ENCODE results near the gene RAET1E.
"Not testable (repeated sequence)": the region's sequence is repeated elsewhere in the genome, so short reads cannot be mapped to it uniquely, and the experiment has no call there.

The RAET1E gene

DNA sequence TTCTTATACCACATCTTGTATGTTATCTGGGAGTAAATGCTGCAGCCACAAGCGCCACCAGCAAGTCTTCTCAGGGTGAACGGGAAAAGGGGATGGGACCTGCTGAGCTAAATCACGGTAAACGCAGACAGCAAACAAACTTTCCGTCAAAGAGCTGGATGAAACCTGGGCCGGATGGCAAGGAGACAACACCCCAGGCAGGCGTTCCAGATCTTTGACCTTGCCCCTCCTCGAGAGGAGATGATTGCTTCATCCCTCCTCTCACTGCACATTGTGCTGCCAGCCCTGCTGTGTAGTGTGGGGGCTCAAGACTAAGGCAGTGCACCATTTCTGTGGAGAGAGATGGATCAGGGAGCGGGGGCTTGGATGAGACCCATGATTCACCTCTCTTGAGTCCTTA lies 9.8 kb downstream of the RAET1E start:
- DNase-seq: no peak

- no peak for DNase-seq
Measured at GRCh38 chr6:149887343-149887742, 10.6 kb downstream of the RAET1E start.

GRCh38 chr6:149885888-149886287 lies 12.0 kb downstream of the RAET1E start:
- DNase-seq: no peak

DNA sequence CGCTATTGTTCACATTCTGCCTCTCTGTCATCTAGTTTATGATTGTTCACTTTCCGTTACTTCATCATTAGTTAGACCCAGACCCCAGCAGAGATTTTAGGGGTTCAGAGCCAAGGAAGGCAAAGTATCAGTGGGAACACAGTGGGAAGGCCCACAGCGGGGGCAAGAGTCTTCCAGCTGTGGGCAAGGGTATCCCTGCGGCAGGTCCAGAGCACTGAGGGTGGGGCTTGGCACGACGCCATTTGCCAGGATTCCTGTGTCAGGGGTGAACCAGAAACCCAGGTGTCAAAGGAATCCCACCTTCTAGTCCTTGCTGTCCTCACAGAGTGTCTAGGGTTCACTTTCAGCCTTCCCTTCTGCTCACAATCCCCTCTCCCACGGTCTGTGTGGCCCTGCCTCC lies 13.3 kb downstream of the RAET1E start:
- no peak for DNase-seq

GRCh38 chr6:149884215-149884614 lies 13.7 kb downstream of the RAET1E start:
- DNase-seq: no peak

DNA sequence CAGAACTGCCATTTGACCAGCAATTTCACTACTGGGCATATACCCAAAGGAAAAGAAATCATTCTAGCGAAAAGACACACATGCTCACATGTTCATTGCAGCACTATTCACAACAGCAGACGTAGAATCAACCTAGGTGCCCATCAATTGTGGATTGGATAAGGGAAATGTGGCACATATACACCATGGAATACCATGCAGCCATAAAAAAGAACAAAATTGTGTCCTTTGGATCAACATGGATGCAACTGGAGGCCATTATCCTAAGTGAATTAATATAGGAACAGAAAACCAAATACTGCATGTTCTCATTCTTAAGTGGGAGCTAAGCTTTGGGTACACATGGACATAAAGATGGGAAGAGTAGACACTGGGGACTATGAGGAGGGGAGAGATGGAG lies 16.1 kb downstream of the RAET1E start:
- DNase-seq: no peak

DNA sequence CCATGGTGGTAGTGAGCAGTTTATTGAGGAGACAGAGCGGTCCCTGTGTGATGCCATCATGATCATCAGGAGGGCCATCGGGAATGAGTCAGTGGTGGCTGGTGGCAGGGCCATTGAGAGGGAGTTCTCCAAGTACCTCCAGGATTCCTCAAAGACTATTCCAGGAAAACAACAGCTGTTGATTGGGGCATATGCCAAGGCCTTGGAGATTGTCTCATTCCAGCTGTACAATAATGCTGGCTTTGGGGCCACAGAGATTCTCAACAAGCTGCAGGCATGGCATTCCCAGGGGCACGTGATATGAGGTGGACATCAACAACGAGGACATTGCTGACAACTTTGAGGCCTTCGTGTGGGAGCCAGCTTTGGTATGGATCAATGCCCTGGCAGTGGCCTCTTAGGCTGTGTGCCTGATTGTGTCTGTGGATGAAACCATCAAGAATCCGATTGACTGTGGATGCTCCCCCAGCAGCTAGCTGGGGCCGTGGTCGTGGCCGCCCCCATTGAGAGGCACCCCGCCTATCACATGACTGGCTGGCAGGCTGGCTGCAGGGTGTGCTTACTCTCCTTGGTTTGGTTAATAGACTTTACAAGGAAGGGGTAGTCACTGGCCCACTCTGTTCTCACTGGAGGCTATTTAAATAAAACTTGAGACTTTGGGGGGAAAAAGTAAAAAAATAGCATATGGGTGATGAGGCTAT lies 16.7 kb downstream of the RAET1E start:
- no peak for DNase-seq

DNA sequence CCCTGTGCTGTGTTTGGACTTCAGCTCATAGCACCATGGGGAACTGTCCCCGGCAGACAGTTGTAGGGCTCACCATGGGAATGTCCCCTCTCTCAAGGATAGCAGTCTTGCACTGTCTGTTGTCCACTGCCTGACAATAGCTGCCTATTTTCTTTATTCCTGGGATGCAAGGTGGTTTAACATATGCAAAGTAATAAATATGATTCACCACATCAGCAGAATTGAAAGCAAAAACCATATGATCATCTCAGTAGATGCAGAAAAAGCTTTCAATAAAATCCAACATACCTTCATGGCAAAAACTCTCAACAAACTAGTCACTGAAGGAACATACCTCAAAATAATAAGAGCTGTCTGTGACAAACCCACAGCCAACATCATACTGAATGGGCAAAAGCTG lies 20.3 kb downstream of the RAET1E start:
- DNase-seq: no peak

DNA sequence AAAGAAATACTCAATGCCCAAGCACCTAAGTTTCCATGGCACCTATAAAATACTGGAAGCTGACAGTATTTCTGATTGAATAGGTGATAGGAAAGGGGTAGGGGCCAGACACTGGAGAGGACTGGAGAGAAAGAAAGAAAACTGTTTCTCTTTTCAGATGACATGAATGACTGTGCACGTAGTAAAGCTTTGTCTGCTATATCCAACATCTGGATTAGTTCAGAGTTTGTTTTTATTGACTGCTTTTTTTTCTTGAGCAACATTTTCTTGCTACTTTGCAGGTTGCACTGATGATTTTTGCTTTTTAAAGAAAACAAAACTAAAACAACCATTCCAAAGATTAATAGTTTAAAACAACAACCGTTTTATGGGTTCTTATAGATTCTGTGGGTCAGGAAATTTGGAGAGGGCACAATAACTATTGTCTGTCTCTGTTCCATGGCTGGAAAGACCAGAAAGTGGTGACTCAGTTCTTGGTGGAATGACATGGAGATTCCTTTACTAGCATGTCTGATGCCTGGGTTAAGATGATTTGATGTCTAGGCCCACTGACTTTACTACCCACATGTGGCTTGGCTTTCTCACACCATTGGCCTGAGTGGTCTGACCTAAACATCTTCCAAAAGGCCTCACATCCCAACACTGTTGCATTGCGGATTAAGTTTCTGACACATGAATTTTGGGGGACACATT lies 21.5 kb downstream of the RAET1E start:
- DNase-seq: no peak

GRCh38 chr6:149872233-149872632 lies 25.7 kb downstream of the RAET1E start:
- no peak for DNase-seq

DNA sequence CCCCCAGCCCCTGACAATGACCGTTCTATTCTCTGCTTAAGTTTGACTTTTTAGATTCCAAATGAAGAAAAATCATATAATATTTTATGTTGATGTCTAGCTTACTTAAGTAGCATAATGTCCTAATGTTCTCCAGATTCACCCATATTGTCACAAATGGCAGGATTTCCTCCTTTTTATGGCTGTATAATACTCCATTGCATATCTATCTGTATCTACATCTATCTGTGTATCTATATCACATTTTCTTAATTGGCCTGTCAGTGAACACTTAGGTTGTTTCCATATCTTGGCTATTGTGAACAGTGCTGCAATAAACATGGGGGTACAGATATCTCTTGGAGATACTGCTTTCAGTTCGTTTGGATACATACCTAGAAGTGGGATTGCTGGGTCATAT lies 26.7 kb downstream of the RAET1E start:
- no peak for DNase-seq

- no peak for DNase-seq
Measured at GRCh38 chr6:149869275-149869892, 28.5 kb downstream of the RAET1E start.

GRCh38 chr6:149867876-149868640 lies 29.9 kb downstream of the RAET1E start:
- DNase-seq: no peak

DNA sequence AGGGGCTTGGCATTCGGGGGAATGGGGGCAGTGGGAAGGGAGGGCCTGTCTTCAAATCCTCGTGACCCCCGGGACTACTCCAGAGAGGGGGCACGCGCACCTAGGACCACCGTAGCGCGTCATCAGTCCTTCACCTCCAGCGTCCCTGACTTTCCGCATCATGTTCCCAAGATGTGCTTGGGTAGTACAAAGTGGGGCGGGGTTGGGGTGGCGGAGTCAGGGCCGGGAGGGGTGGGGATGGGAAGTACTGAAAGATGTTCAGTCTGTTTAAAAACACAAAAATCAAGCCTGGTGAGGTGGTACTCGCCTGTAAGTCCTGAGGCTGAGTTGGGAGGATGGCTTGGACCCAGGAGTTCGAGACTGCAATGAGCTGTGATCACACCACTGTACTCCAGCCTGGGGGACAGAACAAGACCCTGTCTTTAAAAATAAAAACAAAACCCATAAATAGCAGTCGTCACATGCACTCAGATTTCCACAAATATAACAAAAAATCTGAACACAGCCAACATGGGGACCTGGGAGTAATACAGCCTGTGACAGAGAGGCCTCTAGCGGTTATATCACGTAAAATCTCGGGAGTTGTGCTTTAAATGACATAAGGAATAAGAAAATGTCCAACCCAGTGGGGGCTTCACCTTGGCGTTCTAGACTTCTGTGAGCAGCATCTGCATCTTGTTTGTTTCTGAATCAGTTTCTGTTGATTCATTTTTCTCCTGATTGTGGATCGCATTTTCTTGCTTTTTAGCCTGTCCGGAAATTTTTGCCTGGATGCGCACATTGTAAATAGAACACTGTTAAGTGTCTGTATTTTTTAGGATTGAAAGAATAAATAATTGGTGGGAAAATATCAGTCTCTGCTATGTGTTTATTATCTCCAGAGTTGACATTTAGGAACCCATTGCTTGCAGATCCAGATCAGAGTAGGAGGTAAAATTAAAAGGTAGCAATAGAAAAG lies 33.1 kb downstream of the RAET1E start:
- peak; percentile 66 for DNase-seq

DNA sequence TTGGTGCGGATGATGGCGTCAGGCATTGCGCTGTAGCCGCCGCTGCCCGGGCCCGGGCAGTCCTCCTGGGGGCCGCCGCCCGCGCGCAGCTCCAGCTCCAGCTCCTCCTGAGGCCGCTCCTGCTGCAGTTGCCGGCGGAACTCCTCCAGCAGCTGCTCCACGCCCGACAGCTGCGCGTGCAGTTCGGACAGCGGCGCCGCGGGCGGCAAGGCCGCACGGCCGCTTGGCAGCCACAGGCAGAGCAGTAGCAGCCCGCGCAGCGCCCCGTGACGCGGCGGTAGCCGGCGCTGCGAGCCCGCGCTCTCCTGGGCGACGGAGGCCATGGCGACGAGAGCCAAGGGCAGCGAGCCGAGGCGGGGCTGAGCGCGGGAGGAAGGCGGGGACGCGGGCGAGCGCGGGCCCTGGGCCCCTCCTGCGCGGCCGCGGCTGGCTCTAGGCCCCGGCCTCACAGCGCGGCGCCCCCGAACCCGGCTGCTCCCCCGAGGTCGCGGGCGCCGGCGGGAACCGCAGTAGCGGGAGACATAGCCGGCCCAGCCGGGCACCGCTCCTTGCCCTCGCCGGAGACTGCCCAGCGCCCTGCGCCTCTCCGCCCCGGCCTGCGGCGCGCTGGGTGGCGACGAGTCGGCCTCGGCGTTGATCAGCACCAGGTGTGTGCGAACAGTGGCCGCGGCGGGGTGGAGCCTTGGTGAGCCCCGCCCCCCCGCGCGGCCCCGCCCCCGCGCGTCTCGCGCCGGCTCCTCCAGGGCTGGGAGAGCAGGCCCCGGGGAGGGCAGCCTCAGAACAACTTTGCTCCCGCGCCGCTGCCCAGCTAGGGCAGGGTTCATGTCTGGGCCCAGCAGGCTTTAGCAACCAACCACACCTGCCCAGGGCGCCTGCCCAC lies 34.0 kb downstream of the RAET1E start, which contains the start of gene LRP11:
Gene LRP11 (minus strand): TSS at position 662 of the 880 bp plus-strand sequence. CDS start 339 bp downstream, at position 323.
- peak; percentile 69 for DNase-seq

- peak; percentile 57 for DNase-seq
Measured at GRCh38 chr6:149862922-149863697, 34.8 kb downstream of the RAET1E start.

- DNase-seq: not testable (repeated sequence)
Measured at GRCh38 chr6:149862424-149862738, 35.5 kb downstream of the RAET1E start.

- no peak for DNase-seq
Measured at GRCh38 chr6:149861603-149862423, 36.1 kb downstream of the RAET1E start.

DNA sequence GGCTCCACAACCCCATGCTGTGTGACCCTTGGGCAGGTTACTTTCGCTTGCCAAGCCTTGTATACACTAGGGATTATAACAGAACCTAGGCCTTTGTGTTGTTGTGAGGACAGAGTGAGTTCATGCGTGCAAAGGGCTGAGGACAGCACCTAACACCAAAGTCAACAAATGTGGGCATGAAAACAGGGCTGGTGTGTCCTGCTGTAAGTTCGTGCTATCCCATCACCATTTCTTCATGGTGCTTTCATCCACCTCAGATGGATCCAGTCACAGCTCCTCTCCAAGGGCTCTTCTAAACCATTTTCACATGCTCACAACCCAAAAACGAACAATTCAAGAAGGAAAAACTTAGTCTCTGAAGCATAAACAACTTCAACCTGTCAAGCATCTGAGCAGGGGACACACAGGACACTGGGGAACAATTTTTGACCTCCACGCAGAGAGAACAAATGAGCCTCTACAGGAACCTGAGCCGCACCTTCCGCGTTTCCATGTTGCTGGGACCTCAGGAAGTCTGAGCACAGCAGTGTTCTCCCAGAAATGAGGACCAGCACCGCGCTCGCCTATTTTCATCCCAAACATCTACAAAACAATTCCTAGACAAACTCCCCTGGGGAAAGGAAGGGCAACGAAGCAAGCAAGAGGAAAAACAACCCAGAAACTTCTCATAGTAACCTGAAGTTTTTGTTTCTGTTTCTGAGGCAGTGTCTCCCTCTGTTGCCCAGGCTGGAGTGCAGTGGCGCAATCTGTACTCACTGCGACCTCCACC lies 36.9 kb downstream of the RAET1E start:
- DNase-seq: no peak

Measured in NCI-H526 treated with DMSO at 0.1 percent for 48 hours (cell line).